Measurements from ENCODE around the gene SERPINB1. TPM values are rescaled to one million over a fixed set of nuclear protein-coding genes. Genes with fewer than 3 reads are reported as not detected.

The SERPINB1 gene
- total and polyA plus RNA-seq, 10 of the 15 experiments (the other 5 are each of a cell fraction or from before 2014, with no cell fraction given) = 0.45 to 2.4 (median 0.83) TPM

DNA sequence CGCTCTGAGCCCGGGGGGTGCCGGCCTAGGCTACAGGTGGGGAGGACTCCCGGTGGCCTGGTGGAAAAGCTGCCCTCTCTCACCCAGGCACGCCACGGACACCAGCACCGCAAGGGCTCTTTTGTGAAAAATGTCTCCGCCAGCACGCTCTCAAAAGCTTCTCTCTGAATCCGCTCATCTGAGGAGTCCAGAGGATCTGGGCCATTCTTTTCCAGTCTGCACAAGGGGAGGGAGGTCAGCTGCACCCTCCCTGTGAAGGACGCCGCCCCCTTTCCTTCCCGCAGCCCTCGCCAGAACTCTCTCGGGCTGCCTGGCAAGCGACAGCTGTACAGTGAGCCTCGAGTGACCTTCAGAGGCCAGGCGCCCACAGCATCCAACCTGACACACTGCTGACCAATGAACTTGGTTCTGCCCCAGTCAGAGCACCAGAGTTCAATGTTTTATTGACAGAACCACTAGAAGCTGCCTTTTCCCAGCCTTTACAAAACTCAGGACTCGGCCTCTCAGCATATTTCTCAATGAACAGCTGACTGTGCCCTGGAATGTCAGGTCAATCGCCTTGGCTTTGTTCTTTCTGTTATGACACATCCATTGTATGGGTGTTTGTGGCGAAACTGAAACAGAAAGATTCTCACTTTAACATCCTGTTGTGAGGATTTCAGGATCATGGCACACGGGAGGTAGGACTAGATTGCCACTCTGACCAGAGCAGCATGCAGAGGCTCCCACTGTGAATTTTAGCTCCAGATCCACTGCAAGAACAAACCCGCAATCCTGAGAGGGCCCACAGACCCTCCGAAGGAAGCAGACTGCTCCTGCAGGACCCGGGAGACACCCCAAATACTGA, 34.8 kb upstream of the SERPINB1 start (continued):
- TF ChIP-seq, protein P1, sequence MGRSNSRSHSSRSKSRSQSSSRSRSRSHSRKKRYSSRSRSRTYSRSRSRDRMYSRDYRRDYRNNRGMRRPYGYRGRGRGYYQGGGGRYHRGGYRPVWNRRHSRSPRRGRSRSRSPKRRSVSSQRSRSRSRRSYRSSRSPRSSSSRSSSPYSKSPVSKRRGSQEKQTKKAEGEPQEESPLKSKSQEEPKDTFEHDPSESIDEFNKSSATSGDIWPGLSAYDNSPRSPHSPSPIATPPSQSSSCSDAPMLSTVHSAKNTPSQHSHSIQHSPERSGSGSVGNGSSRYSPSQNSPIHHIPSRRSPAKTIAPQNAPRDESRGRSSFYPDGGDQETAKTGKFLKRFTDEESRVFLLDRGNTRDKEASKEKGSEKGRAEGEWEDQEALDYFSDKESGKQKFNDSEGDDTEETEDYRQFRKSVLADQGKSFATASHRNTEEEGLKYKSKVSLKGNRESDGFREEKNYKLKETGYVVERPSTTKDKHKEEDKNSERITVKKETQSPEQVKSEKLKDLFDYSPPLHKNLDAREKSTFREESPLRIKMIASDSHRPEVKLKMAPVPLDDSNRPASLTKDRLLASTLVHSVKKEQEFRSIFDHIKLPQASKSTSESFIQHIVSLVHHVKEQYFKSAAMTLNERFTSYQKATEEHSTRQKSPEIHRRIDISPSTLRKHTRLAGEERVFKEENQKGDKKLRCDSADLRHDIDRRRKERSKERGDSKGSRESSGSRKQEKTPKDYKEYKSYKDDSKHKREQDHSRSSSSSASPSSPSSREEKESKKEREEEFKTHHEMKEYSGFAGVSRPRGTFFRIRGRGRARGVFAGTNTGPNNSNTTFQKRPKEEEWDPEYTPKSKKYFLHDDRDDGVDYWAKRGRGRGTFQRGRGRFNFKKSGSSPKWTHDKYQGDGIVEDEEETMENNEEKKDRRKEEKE (IDR thresholded peaks at IDR 0.05) = no peak
- TF ChIP-seq, protein P2, sequence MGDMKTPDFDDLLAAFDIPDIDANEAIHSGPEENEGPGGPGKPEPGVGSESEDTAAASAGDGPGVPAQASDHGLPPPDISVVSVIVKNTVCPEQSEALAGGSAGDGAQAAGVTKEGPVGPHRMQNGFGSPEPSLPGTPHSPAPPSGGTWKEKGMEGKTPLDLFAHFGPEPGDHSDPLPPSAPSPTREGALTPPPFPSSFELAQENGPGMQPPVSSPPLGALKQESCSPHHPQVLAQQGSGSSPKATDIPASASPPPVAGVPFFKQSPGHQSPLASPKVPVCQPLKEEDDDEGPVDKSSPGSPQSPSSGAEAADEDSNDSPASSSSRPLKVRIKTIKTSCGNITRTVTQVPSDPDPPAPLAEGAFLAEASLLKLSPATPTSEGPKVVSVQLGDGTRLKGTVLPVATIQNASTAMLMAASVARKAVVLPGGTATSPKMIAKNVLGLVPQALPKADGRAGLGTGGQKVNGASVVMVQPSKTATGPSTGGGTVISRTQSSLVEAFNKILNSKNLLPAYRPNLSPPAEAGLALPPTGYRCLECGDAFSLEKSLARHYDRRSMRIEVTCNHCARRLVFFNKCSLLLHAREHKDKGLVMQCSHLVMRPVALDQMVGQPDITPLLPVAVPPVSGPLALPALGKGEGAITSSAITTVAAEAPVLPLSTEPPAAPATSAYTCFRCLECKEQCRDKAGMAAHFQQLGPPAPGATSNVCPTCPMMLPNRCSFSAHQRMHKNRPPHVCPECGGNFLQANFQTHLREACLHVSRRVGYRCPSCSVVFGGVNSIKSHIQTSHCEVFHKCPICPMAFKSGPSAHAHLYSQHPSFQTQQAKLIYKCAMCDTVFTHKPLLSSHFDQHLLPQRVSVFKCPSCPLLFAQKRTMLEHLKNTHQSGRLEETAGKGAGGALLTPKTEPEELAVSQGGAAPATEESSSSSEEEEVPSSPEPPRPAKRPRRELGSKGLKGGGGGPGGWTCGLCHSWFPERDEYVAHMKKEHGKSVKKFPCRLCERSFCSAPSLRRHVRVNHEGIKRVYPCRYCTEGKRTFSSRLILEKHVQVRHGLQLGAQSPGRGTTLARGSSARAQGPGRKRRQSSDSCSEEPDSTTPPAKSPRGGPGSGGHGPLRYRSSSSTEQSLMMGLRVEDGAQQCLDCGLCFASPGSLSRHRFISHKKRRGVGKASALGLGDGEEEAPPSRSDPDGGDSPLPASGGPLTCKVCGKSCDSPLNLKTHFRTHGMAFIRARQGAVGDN (IDR thresholded peaks at IDR 0.05) = peak; percentile 67; the same call in 1 of the 2 replicates
- TF ChIP-seq, protein P3, sequence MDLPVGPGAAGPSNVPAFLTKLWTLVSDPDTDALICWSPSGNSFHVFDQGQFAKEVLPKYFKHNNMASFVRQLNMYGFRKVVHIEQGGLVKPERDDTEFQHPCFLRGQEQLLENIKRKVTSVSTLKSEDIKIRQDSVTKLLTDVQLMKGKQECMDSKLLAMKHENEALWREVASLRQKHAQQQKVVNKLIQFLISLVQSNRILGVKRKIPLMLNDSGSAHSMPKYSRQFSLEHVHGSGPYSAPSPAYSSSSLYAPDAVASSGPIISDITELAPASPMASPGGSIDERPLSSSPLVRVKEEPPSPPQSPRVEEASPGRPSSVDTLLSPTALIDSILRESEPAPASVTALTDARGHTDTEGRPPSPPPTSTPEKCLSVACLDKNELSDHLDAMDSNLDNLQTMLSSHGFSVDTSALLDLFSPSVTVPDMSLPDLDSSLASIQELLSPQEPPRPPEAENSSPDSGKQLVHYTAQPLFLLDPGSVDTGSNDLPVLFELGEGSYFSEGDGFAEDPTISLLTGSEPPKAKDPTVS (IDR thresholded peaks at IDR 0.05; ENCODE audit: low read depth, low read length) = no peak
- TF ChIP-seq HDAC6 (IDR thresholded peaks at IDR 0.05; ENCODE audit: unreplicated experiment) (no peak), NFIC (IDR thresholded peaks at IDR 0.05; ENCODE audit: low read depth, low read length) (no peak), TCF7 (IDR thresholded peaks at IDR 0.05; ENCODE audit: borderline replicate concordance) (no peak), NRF1 (conservative IDR thresholded peaks at IDR 0.05; ENCODE audit: low read depth, low read length) (no peak), BHLHE40 (IDR thresholded peaks at IDR 0.05; ENCODE audit: borderline replicate concordance in 1 of 2, low read depth in 2 of 2, low read length in 1 of 2) (0 out of 4 replicates have a peak, but pooled peaks of 1 of the 2 experiments have one; percentile 3), NBN (IDR thresholded peaks at IDR 0.05) (0 out of 2 replicates have a peak, but pooled peaks have one; percentile 38), IKZF2 (IDR thresholded peaks at IDR 0.05) (peak; percentile 68 to 70; a peak in 2 of 4 replicates), TCF12 (IDR thresholded peaks at IDR 0.05; ENCODE audit: low read depth, low read length) (peak; percentile 60; the same call in 1 of the 2 replicates), DPF2 (IDR thresholded peaks at IDR 0.05) (peak; percentile 34; the same call in 1 of the 2 replicates), EGR1 (IDR thresholded peaks at IDR 0.05; ENCODE audit: borderline replicate concordance in 1 of 2, low read depth in 2 of 2, low read length in 2 of 2) (no peak), EED (IDR thresholded peaks at IDR 0.05; ENCODE audit: low read depth) (no peak), NR2F1 (conservative IDR thresholded peaks at IDR 0.05) (peak; percentile 64), HDGF (IDR thresholded peaks at IDR 0.05) (peak; percentile 30; the same call in 1 of the 2 replicates)
- TF ChIP-seq, protein P4, sequence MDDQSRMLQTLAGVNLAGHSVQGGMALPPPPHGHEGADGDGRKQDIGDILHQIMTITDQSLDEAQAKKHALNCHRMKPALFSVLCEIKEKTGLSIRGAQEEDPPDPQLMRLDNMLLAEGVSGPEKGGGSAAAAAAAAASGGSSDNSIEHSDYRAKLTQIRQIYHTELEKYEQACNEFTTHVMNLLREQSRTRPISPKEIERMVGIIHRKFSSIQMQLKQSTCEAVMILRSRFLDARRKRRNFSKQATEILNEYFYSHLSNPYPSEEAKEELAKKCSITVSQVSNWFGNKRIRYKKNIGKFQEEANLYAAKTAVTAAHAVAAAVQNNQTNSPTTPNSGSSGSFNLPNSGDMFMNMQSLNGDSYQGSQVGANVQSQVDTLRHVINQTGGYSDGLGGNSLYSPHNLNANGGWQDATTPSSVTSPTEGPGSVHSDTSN (IDR thresholded peaks at IDR 0.05; ENCODE audit: insufficient replicate concordance, low read depth, low read length) = peak; percentile 3
